Skeletal muscle cell (primary cell): ENCODE results near the gene PDIA4.

Experiments
- DNase-seq: peaks from one replicate; pipeline ENCODE4 v3.0.0-alpha.2; 2010; ENCODE audit warnings: low read depth
- H3K4me3 ChIP-seq: 2 replicates; pipeline ENCODE4 v1.5.1; 2011; ENCODE audit warnings: low read depth, mild to moderate bottlenecking, control low read depth, low read length, moderate library complexity

The PDIA4 gene

DNA sequence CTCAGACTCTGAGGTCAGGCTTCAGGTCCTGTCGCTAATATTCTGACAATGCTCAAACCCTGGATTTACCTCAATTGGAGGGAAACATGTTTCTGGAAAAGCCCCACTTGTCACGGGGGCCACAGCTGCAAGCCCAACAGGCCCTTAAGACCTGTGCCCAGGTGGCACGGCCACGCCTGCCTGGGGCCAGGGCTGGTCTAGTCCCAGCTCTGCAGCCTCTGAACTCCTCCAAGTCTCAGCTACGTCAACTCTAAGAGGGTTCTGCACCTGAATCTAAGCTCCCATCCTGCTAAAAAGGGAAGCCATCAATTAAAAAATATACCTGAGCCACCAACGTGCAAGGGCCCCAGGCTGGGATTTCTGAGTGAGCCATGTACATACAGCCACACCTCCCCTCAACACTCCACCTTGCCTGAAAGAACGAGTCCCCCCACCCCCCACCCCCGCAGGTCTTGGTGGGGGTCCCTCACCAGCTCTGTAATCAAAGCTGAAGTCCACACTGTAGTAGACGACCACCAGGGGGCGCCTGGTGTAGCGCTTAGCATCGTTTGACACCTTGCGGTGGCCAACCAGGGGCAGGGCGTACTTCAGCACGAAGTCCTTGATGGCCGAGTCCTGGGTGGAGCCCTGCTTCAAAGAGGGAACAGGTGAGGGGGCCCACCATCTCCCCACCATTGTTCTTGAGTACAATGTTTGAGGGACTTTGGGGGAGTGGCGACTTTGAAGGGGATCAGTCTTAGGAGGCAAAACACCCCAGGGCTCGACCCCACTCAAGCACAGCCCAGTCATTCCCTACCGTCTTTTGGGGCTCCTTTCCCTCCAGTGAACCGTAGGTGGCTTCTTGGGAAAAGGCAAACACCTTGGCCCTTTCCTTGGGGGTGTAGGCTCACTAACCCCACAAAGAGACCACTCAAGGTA is 22.6 kb downstream of the PDIA4 start:
- H3K4me3 ChIP-seq = no peak overlapping the region
- no peak for DNase-seq

- no peak for DNase-seq
- H3K4me3 ChIP-seq = no peak overlapping the region
Measured at GRCh38 chr7:149004405-149005370, 23.6 kb downstream of the PDIA4 start.

DNA sequence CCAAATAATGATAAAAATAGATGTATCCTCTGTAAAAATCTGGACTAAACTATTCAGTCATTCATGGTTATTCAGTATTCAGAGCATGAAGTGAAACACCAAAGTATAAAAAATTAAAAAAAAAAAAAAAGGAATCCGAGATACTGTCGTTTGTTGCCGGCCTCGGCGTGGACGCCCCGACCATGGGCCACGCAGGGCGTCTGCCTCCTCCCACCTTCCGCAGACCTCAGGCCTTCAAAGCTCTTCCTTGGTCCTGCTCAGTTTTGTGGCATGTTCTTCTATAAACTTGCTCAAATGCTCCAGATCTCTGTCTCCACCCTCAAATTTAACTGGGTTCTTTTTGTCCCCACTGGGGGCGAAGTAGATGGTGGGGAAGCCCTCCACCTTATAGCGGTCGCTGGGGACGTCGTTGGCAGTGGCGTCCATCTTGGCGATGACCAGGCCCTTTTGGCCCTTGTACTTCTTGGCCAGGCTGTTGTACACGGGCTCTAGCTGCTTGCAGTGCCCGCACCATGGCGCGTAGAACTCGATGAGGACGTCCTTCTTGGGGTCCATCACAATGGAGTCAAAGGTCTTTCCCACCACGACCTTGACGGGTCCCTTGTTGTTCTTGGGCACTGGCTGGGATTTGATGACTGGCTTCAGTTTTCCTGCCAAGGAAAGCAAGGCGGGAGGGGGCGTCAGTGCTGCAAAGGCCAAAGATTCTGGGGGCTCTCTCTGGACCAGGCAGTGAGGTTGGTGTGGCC is 24.6 kb downstream of the PDIA4 start:
- H3K4me3 ChIP-seq = no peak overlapping the region
- no peak for DNase-seq

GRCh38 chr7:149003018-149003417 is 25.3 kb downstream of the PDIA4 start:
- H3K4me3 ChIP-seq = no peak overlapping the region
- DNase-seq = no peak

GRCh38 chr7:149002604-149003003 is 25.7 kb downstream of the PDIA4 start:
- no peak overlapping the region for H3K4me3 ChIP-seq
- DNase-seq = no peak

- no peak overlapping the region for H3K4me3 ChIP-seq
- DNase-seq = no peak
Measured at GRCh38 chr7:149001427-149002068, 26.8 kb downstream of the PDIA4 start.

GRCh38 chr7:149000961-149001360 is 27.3 kb downstream of the PDIA4 start:
- no peak for DNase-seq

DNA sequence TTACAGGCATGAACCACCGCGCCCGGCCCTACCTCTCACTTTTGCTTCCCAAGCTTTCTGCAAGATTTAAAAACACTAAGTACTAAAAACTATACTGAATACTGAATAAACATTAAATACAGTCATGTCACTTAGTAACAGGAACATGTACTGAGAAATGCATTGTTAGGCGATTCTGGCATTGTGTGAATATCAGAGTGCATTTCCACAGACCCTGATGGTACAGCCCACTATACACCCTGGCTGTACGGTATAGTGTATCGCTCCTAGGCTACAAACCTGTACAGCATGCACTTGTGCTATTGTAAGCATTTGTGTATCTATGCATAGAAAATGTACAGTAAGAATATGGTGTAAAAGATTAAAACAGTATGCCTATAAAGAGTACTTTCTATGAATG is 29.1 kb downstream of the PDIA4 start:
- no peak for DNase-seq
- H3K4me3 ChIP-seq = no peak overlapping the region

More at GRCh38 chr7:149000961-149001360, 27.3 kb downstream of the PDIA4 start:
- H3K4me3 ChIP-seq = no peak overlapping the region

DNA sequence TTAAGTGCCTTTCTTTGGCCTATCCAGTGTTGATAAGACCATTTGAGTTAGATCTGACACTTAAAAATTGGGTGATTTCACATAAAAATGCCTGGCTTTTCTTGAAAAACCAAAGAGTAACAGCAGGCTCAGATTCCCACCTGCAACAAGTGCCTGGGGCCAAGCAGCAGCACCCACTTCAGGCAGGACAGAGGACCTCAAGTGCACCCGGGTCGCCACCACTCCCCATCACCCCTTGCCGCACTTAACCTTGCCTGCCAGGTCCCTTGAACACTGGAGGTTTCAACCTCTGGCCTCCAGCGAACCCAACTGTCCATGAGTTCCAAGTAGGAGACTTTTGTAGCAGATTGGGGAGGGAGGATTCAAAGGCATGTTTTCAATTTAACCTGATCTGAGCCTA is 30.8 kb downstream of the PDIA4 start:
- no peak overlapping the region for H3K4me3 ChIP-seq
- DNase-seq = no peak

DNA sequence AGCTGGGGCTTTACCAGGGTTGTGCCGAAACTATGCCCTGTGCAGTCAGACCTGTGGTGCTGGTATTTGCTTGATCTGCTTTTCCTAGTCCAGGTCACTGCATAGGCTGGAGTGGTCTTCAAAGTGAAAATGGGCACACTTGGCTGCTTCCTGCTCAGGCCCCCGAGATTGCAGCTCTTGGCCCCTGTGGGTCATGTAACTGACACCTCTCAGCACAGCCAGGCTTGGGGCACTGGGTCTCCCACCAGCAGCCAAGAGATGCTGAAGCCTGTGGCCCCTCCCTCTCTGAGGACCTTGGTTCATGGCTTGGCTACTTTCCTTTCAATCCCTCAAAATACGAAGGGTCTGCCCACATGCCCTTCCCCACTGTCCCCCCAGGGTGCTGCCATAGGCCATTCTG is 33.7 kb downstream of the PDIA4 start:
- DNase-seq = no peak
- no peak overlapping the region for H3K4me3 ChIP-seq

DNA sequence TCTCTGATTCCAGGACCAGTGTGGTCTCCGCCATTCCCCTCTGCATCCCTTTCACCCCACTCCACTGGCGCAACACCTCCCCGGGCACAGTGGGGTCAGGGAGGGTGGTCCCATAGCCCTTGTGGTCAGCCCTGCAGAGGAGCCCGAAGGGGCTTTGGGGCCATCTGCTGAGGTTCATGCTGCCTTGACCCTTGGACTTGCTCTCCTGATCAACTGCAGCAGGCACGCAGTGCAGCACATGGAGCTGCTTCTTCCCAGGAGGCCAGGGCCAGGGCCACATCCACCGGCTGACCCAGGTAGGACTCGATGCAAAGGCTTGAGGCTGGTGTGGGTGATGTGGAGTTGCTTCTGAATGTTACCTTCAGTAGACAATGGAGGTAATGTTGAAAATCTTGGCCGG is 35.1 kb downstream of the PDIA4 start:
- H3K4me3 ChIP-seq = no peak overlapping the region
- DNase-seq = no peak

GRCh38 chr7:148991536-148991935 is 36.8 kb downstream of the PDIA4 start:
- DNase-seq = no peak
- H3K4me3 ChIP-seq = no peak overlapping the region

GRCh38 chr7:148987751-148988512 is 40.4 kb downstream of the PDIA4 start:
- DNase-seq = no peak

DNA sequence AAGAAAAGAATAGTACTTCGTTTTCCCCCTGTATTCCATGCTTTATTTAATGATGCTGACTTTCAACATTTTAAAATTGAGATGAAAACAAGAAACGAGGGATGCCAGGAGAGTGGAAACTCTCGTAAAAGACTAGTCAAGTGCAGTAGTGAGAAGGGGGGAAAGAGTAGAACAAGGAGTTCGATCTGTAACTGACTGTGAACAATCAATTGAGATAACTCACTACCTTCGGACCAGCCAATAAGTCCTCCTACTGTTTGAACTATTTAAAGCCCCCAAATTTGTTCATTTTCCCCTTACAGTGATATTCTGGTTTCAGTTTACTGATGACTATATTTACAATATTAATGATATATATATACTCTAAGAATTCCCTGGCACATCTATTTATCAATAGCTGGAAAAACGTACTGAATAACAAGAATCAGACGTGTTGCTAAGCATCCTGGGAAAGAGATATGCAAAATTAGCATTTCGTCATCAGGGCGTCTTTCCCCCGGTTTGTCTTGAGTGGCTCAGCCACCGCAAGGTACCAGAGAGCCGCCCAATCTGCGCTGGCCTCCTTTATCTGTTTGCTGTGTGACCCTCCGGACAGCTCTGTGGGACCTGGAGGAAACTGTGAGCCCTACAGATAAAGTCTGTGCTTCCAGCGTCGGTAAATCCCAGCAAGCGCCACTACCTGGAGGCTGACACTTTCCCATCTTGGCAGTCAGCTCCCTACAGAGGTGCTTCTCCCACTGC is 41.1 kb downstream of the PDIA4 start:
- DNase-seq = peak; percentile 60

More at GRCh38 chr7:148987751-148988512, 40.4 kb downstream of the PDIA4 start:
- peak overlapping the region; percentile 95 for H3K4me3 ChIP-seq

GRCh38 chr7:148986742-148987009 is 41.6 kb downstream of the PDIA4 start:
- no peak overlapping the region for H3K4me3 ChIP-seq

More for the DNA sequence above, 41.1 kb downstream of the PDIA4 start:
- peak overlapping the region; percentile 95 for H3K4me3 ChIP-seq

DNA sequence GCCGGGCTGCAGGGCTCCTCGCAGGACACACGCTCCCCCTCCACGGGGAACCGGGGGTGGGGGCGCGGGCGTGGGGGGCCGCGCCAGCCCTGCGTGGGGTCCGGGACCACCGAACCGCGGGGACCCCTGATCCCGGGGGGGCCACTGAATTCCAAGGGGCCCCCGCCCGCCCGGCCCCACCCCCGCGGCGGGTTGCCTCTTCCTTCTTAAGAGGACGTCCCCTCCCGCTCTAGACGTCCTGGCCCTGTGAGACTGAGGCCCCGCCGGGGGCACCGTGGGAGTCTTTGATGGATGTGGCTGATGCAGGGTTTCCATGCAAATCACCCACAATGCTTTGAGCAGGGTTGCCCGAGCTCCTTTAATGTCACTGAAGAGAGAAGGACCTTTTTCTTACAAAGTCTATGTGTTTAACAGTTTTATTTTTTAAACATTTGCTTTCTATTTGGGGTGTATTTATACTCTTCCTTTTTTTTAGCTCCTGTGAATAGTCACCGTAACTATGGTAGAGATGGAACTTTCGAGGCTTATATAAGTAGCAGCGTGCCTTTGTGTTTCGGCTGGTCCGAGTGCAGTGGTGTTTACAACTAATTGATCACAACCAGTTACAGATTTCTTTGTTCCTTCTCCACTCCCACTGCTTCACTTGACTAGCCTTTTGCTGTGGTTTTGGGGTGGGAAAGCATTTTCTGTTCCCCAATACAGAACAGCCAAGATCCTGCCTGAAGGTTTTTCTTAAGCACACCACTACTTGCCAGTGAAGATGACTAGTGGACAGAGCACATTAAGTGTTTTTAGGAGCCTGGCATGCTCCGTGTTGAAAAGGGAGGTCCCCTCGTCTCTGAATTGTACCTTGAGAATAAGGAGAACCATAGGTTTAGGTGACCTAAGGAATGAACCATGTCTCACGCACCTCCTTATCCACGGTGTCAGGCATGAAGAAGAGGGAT is 44.8 kb downstream of the PDIA4 start:
- H3K4me3 ChIP-seq = peak overlapping the region; percentile 66
- DNase-seq = peak; percentile 46

More at GRCh38 chr7:148986742-148987009, 41.6 kb downstream of the PDIA4 start:
- no peak for DNase-seq
